GM23338 (cell line): ENCODE data around the gene RBL1.

Experiments used
- CREB1 ChIP-seq: fragments of 250-450 bp; sonication (Bioruptor Pico); IDR thresholded peaks from 2 replicates; pipeline ENCODE4 v1.5.0; 2020; ENCODE audit warnings: low read depth, mild to moderate bottlenecking, moderate library complexity
- EZH2phosphoT487 ChIP-seq: fragments of 200-600 bp; sonication (generic); IDR thresholded peaks from one replicate; pipeline ENCODE4 v1.8.1; 2018; ENCODE audit warnings: antibody characterized with exemption; ENCODE audit not compliant: unreplicated experiment
- JUNB ChIP-seq: IDR thresholded peaks from one replicate; pipeline ENCODE4 v1.6.1; 2016; ENCODE audit warnings: antibody characterized with exemption; ENCODE audit not compliant: unreplicated experiment
- NANOG ChIP-seq: IDR thresholded peaks from 2 replicates; pipeline ENCODE4 v1.6.1; 2016; ENCODE audit warnings: antibody characterized with exemption, borderline replicate concordance
- POLR2AphosphoS5 ChIP-seq: IDR thresholded peaks from 2 replicates; pipeline ENCODE4 v1.6.1; 2016; ENCODE audit warnings: antibody characterized with exemption, low read depth
- ZNF114 ChIP-seq: fragments of 250-450 bp; sonication (Bioruptor Pico); IDR thresholded peaks from 2 replicates; pipeline ENCODE4 v1.5.0; 2020; ENCODE audit warnings: mild to moderate bottlenecking, moderate library complexity
- ZNF331 ChIP-seq: fragments of 250-450 bp; sonication (Bioruptor Pico); IDR thresholded peaks from 2 replicates; pipeline ENCODE4 v1.5.0; 2020; ENCODE audit warnings: low read depth, mild to moderate bottlenecking, moderate library complexity
- TF ChIP-seq, protein P1 (sequence below), 2 experiments: fragments of 200-600 bp in 1 of 2; sonication (generic) in 1 of 2; conservative IDR thresholded peaks; 2 replicates each; pipeline versions ENCODE4 v1.5.1 to v1.6.1; 2016 to 2017; ENCODE audit warnings: antibody characterized with exemption in 2 of 2, low read depth in 2 of 2, mild to moderate bottlenecking in 2 of 2, moderate library complexity in 1 of 2
- TF ChIP-seq, protein P2 (sequence below): IDR thresholded peaks from 2 replicates; pipeline ENCODE4 v1.6.1; 2016; ENCODE audit warnings: antibody characterized with exemption

DNA sequence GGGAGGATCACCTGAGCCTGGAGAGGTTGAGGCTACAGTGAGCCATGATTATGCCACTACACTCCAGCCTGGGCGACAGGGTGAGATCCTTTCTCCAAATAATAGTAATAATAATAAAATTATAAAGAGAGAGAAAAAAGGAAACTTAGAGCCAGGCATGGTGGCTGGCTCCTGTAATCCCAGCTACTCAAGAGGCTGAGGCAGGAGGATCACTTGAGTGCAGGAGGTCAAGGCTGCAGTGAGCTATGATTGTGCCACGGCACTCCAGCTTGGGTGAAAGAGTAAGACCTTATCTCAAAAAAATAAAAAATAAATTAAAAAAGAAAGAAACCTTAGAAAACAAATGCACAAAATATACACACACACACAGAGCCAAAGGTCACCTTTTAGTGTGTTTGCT is 139.1 kb downstream of the RBL1 start:
- TF ChIP-seq, protein P1, sequence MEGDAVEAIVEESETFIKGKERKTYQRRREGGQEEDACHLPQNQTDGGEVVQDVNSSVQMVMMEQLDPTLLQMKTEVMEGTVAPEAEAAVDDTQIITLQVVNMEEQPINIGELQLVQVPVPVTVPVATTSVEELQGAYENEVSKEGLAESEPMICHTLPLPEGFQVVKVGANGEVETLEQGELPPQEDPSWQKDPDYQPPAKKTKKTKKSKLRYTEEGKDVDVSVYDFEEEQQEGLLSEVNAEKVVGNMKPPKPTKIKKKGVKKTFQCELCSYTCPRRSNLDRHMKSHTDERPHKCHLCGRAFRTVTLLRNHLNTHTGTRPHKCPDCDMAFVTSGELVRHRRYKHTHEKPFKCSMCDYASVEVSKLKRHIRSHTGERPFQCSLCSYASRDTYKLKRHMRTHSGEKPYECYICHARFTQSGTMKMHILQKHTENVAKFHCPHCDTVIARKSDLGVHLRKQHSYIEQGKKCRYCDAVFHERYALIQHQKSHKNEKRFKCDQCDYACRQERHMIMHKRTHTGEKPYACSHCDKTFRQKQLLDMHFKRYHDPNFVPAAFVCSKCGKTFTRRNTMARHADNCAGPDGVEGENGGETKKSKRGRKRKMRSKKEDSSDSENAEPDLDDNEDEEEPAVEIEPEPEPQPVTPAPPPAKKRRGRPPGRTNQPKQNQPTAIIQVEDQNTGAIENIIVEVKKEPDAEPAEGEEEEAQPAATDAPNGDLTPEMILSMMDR (conservative IDR thresholded peaks at IDR 0.05; ENCODE audit: low read depth in 2 of 2) = no peak
- TF ChIP-seq, protein P2, sequence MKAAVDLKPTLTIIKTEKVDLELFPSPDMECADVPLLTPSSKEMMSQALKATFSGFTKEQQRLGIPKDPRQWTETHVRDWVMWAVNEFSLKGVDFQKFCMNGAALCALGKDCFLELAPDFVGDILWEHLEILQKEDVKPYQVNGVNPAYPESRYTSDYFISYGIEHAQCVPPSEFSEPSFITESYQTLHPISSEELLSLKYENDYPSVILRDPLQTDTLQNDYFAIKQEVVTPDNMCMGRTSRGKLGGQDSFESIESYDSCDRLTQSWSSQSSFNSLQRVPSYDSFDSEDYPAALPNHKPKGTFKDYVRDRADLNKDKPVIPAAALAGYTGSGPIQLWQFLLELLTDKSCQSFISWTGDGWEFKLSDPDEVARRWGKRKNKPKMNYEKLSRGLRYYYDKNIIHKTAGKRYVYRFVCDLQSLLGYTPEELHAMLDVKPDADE = no peak
- TF ChIP-seq POLR2AphosphoS5 = no peak
- TF ChIP-seq JUNB = no peak
- no peak for TF ChIP-seq CREB1 (CRISPR knock-in tag)
- no peak for TF ChIP-seq NANOG
- no peak for TF ChIP-seq EZH2phosphoT487
- TF ChIP-seq ZNF114 (CRISPR knock-in tag) = no peak
- no peak for TF ChIP-seq ZNF331
